ENCODE data around the gene VPS35L.
"Not testable (repeated sequence)": the region's sequence is repeated elsewhere in the genome, so short reads cannot be mapped to it uniquely, and the experiment has no call there.

VPS35L gene

DNA sequence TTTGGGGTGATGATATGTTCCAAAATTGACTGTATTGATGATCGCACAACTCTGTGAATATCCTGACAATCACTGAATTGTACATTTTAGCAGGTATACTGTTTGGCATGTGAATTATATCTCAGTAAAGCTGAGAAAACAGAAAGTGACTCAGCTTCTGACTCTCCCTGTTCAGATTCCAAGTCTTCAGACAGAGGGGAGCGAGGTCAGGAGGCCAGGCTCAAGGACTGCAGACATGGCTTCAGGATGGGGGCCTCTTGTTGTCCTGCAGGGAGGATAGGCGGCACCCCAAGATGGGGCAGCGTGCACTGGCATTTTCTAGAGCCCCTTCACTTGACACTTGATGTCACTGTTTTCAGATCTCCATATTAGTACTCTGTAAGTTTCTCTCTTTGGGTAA is 116.9 kb downstream of the VPS35L start:
- TF ChIP-seq, protein P1, sequence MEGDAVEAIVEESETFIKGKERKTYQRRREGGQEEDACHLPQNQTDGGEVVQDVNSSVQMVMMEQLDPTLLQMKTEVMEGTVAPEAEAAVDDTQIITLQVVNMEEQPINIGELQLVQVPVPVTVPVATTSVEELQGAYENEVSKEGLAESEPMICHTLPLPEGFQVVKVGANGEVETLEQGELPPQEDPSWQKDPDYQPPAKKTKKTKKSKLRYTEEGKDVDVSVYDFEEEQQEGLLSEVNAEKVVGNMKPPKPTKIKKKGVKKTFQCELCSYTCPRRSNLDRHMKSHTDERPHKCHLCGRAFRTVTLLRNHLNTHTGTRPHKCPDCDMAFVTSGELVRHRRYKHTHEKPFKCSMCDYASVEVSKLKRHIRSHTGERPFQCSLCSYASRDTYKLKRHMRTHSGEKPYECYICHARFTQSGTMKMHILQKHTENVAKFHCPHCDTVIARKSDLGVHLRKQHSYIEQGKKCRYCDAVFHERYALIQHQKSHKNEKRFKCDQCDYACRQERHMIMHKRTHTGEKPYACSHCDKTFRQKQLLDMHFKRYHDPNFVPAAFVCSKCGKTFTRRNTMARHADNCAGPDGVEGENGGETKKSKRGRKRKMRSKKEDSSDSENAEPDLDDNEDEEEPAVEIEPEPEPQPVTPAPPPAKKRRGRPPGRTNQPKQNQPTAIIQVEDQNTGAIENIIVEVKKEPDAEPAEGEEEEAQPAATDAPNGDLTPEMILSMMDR (IDR thresholded peaks at IDR 0.05; ENCODE audit: low read depth, low read length) = no peak
- no peak overlapping the region for H3K4me3 ChIP-seq (ENCODE audit: low read depth, low read length)

DNA sequence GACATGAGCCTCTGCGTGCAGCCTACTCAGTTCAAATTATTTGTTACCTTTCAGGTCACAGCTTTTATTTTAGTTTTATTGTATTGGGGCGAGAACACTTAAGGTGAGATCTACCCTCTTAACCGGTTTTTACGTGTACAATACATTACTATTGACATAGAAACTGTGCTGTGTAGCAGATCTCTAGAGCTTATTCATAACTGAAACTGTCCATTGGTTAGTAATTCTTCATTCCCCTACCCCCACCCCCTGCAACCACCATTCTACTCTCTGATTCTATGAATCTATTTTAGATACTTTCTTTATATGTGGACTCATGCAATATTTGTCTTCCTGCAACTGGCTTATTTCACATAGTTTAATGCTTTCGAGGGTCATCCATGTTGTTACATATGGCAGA is 119.0 kb downstream of the VPS35L start:
- no peak overlapping the region for H3K4me3 ChIP-seq (ENCODE audit: low read depth, low read length)
- TF ChIP-seq, protein P1 (IDR thresholded peaks at IDR 0.05; ENCODE audit: low read depth, low read length) = no peak

DNA sequence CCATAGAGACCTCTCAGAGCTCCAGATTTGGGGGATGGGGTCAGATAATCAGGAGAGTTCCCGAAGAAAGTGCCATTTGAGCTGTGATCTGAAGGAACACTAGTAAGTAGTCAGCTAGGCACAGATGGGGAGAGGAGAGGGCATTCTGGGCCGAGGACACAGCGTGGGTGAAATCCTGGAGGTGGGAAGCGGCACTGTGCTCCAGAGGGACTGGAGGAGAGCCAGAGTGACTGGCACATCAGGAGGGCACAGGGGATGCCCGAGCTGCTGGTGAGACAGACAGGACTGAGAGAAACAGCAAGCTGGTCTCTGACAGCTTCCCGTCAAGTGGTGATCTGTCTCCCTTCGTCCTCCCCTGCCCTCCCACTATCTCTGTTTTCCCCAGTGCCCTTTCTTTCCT is 121.9 kb downstream of the VPS35L start:
- no peak overlapping the region for H3K4me3 ChIP-seq (ENCODE audit: low read depth, low read length)
- TF ChIP-seq, protein P1 (IDR thresholded peaks at IDR 0.05; ENCODE audit: low read depth, low read length) = no peak

DNA sequence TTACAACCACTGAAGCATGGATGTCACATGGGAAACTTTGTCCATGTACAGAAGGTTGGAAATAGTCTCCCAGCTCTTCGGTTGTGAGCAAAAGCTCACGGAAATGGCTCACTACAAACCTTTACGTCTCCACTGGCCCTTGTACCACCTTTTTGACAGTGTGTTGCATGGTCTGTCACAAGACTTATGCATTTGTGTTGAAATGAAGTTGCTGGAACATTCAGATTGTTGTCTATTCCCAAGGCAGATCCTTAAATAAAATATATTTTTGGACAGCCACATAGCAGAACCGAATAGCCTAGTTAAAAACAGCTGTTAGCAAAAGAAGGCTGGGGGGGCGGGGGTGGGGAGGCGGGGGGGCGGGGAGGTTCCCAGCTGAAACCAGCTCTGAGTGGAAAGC is 123.3 kb downstream of the VPS35L start:
- no peak overlapping the region for H3K4me3 ChIP-seq (ENCODE audit: low read depth, low read length)
- TF ChIP-seq, protein P1 (IDR thresholded peaks at IDR 0.05; ENCODE audit: low read depth, low read length) = no peak

DNA sequence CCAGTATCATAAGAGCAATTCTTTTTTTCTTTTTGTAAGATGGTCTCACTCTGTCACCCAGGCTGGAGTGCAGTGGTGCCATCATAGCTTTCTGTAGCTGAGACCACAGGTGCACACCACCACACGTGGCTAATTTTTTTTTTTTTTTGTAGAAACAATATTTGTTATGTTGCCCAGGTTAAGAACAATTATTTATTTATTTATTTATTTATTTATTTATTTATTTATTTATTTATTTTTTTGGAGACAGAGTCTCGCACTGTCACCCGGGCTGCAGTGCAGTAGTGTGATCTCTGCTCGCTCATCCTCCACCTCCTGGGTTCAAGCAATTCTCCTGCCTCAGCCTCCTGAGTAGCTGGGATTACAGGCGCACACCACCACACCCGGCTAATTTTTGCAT is 123.8 kb downstream of the VPS35L start:
- H3K4me3 ChIP-seq (ENCODE audit: low read depth, low read length) = not testable (repeated sequence)

DNA sequence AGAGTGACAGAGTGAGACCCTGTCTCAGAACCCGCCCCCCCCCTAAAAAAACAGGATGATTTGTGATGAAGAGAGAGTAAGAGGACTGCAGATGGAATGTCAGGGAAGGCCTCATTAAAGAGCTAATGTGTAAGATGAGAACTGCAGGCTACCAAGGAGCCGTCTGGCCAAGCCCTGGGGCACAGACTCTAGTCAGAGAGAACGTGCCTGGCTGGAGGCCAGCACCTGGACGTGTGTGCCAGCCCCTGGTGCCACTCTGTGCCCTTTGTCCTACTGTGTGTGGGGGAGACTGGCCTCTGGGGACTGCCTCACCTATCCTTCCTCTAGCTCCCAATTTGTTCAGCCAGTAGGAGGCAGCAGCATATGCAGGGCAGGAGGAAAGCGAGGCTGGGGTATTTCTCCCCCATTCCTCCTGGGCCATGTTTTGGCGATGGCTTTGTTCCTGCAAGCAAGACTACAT is 125.4 kb downstream of the VPS35L start:
- H3K4me3 ChIP-seq (ENCODE audit: low read depth, low read length) = no peak overlapping the region
- TF ChIP-seq, protein P1 (IDR thresholded peaks at IDR 0.05; ENCODE audit: low read depth, low read length) = no peak

DNA sequence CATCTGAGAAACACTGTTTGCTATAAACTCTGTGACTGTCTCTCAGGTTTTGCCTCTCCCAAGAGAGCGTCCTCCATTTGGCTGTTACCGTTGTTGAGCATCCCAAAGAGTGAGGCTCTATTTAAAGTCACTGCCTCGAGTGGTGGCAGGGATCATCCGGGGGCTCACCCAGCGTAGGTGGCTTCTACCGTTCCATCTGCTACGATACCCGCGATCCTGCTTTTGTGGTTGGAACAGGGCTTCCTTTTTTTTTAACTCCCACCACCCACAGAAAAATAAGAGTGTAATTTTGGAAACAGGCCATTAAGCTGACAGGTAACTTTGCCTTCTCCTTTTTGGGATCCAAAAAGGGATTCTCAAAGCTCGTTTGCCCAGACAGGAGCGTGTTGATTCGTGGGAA is 126.1 kb downstream of the VPS35L start:
- no peak overlapping the region for H3K4me3 ChIP-seq (ENCODE audit: low read depth, low read length)
- TF ChIP-seq, protein P1 (IDR thresholded peaks at IDR 0.05; ENCODE audit: low read depth, low read length) = no peak

DNA sequence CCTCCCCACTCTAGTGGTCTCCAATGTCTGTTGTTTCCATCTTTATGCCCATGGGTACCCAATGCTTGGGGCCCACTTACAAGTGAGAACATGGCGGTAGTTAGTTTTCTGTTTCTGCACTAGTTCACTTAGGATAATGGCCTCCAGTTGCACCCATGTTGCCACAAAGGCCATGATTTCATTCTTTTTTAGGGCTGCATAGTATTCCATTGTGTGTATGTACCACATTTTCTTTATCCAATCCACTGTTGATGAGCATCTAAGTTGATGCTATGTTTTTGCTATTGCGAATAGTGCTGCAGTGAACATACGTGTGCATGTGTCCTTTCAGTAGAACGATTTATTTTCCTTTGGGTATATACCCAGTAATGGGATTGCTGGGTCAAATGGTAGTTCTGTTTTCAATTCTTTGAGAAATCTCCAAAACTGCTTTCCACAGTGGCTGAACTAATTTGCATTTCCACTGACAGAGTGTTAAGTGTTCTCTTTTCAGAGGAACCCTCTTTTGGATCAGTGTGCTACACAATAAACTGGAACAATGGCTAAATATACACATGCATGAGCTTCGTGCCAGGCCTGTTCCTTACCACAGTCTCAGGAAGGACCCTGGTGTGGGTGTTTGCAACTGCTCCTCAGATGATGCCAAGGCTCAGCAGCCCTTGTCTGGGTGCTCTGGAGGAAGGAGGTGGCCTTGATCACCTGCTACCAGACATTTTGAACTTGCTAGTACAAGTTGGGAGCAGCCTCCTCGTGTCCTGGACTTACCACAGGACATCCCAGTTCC is 128.1 kb downstream of the VPS35L start:
- H3K4me3 ChIP-seq (ENCODE audit: low read depth, low read length) = no peak overlapping the region
- TF ChIP-seq, protein P1 (IDR thresholded peaks at IDR 0.05; ENCODE audit: low read depth, low read length) = no peak
